Activated CD4-positive, alpha-beta T cell treated with anti-CD3 and anti-CD28 coated beads for 24 hours (primary cell): ENCODE results near the gene ACSM6.

Source experiments
- DNase-seq, 2 donors: peaks; one replicate each; pipeline ENCODE4 v3.0.0-alpha.2; 2020; ENCODE audit warnings: low read depth in 2 of 2

ACSM6 gene

DNA sequence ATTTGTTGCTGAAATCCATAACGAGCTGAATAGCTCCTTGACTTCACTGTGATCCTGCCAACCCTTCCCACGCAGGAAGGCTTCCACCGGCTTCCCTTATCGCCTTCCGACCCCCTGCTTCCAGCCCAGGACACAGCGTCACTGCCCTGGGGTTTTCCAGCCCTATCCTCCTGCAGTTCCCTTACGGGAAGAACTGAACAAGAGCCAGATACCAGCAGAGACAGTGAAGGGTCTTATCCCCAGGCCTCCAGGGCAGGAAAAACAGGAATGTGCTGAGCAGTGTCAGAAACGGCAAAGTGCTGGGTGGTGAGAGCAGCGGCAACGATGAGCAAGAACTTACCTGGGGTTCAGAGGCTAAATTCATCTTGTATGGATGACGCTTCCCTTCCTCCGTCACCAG is 74.4 kb downstream of the ACSM6 start:
- no peak for DNase-seq

GRCh38 chr10:95273393-95274312 is 79.6 kb downstream of the ACSM6 start:
- no peak for DNase-seq

DNA sequence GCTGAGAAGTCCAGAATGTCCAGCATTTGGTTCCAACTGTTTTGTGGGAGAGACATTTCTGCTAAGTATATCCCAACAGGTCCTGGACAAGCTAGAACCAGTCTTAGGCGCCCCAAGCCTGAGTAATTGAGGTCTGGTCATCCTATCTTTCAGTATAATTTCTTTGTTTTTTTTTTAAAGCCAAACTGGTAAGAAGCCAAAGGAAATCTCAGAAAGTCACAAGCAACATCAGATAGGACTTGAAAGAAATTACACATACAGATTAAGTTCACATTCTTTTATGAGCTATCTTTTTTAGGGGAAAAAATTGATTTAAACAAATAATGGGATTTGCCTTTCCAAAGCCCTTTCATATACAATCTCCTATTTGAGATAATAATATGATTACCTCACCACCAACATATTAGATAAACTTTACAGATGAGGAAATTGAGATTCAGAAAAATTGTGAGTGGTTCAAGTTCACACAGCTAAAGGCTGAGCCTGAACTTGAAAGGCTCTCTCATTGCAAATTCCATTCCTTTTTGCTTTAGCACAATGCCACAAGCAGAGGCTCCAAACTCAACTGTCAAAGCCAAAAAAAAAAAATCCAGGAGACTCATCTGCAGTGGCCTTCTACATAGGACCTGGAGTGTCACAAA is 81.8 kb downstream of the ACSM6 start:
- no peak for DNase-seq

GRCh38 chr10:95276367-95277200 is 82.5 kb downstream of the ACSM6 start:
- DNase-seq = no peak

DNA sequence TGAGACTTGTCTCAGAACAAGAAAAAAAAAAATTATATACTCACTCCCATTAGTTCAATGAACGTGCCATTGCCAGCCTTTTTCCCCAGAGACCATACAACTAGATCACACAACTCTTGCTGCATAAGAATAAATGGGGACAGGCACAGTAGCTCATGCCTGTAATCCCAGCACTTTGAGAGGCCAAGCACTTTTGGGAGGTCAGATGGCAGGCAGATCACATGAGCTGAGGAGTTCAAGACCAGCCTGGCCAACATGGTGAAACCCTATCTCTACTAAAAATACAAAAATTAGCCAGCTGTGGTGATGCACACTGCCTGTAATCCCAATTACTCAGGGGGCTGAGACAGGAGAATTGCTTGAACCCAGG is 83.1 kb downstream of the ACSM6 start:
- no peak for DNase-seq

GRCh38 chr10:95277614-95278013 is 83.6 kb downstream of the ACSM6 start:
- no peak for DNase-seq
